ENCODE data around the gene STAT2. TPM values are rescaled to one million over a fixed set of nuclear protein-coding genes. Genes with fewer than 3 reads are reported as not detected.

STAT2 gene
- total and polyA plus RNA-seq, 9 donors, result 56.1 to 161 (median 90.2) TPM

DNA sequence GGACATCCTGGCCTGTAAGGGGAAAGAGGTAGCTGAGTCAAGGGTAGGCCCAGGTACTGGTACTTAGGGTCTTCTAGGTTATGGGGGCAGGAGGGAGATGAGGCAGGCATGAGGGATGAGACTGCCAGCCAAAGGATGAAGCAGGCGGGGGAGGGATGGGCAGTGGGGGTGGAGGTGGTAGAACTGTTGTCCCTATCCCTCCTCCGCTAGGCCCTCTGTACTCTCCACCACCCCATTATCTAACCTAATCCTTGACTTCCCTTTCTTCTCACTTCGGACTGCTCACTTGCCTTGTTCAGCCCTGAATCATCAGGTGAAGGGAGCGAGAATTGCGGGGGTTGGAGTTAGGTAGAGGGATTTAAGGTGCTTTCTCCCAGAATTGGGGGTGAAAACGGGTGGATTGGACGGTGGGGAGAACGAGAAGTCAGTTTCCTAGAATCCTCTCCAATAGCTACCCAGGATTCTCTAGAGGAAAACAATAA lies 26.7 kb downstream of the STAT2 start:
- TF ChIP-seq, protein P1, sequence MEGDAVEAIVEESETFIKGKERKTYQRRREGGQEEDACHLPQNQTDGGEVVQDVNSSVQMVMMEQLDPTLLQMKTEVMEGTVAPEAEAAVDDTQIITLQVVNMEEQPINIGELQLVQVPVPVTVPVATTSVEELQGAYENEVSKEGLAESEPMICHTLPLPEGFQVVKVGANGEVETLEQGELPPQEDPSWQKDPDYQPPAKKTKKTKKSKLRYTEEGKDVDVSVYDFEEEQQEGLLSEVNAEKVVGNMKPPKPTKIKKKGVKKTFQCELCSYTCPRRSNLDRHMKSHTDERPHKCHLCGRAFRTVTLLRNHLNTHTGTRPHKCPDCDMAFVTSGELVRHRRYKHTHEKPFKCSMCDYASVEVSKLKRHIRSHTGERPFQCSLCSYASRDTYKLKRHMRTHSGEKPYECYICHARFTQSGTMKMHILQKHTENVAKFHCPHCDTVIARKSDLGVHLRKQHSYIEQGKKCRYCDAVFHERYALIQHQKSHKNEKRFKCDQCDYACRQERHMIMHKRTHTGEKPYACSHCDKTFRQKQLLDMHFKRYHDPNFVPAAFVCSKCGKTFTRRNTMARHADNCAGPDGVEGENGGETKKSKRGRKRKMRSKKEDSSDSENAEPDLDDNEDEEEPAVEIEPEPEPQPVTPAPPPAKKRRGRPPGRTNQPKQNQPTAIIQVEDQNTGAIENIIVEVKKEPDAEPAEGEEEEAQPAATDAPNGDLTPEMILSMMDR (IDR thresholded peaks at IDR 0.05), result no peak
- Histone ChIP-seq H3K36me3 (no peaks in the 10 kb centered on the region), H3K9me3 (no peaks in the 10 kb centered on the region), H3K27ac (peak overlapping the region; percentile 91 to 93), H3K4me1 (ENCODE audit: insufficient read depth) (peaks cover 7% of the 10 kb centered on the region), H3K4me3 (peak overlapping the region; percentile 49), H3K27me3 (no peaks in the 10 kb centered on the region)
- intact Hi-C loops (cut with DNase I), result loop anchor here in 1 of 4 donors (10.0 kb wide), 1 partner anchor 132 kb away; the partner anchor contains the start of gene SPRYD4
- WGBS, 3 donors, result 14 to 23% (median 22%) methylated on average over 8 of the region's 8 CpGs
- peak in 4 of 5 donors; percentile 15 to 46 (median 39) for DNase-seq

DNA sequence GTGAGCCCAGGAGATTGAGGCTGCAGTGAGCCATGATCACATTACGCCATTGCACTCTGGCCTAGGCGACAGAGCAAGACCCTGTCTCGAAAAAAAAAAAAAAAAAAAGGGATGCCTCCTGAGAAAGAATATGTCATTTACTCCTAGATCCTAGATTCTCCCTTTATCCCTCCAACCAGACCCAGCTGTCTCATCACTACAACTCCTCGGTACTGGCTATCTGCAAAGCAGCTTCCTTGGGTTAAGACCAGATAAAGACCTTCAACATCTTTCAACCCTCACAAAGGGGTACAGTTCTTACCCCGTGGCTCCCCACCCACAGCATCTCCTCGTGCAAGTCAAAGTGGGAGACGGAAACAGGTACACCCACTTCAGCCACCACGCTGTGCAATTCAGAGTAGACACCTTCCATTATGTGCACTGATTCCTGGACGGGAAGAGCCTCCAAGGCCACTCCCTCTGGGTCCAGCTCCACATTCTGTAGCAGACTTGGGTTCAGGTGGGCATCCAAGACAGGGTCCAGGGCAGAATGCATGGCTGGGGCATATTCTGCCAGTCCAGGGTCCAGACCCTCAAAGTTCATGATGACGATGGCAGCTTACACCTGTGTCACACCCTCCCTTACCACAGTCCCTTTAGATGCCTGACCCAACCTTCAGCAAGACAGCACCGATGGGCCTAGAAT lies 27.3 kb downstream of the STAT2 start:
- Histone ChIP-seq H3K4me1 (ENCODE audit: insufficient read depth) (peaks cover 7% of the 10 kb centered on the region), H3K36me3 (no peaks in the 10 kb centered on the region), H3K4me3 (peak overlapping the region; percentile 49), H3K9me3 (no peaks in the 10 kb centered on the region), H3K27ac (peak overlapping the region; percentile 91 to 93), H3K27me3 (no peaks in the 10 kb centered on the region)
- 92 to 96% (median 93%) methylated on average over 11 of the region's 11 CpGs for WGBS, 3 donors
- peak in 1 of 5 donors; percentile 31 for DNase-seq
- TF ChIP-seq EP300 (IDR thresholded peaks at IDR 0.05) (no peak), POLR2A (IDR thresholded peaks at IDR 0.05) (no peak)
- TF ChIP-seq, protein P1 (IDR thresholded peaks at IDR 0.05), result no peak
- intact Hi-C loops (cut with DNase I), result loop anchor here in 1 of 4 donors (10.0 kb wide), 1 partner anchor 132 kb away; the partner anchor contains the start of gene SPRYD4

- TF ChIP-seq POLR2A (IDR thresholded peaks at IDR 0.05) (no peak), EP300 (IDR thresholded peaks at IDR 0.05) (no peak)
- TF ChIP-seq, protein P1 (IDR thresholded peaks at IDR 0.05), result no peak
- intact Hi-C loops (cut with DNase I), result loop anchor here in 1 of 4 donors (10.0 kb wide), 1 partner anchor 134 kb away; the partner anchor contains the start of gene SPRYD4
- no peak overlapping the region for H3K4me3 ChIP-seq
- WGBS, 3 donors, result 93 to 95% (median 94%) methylated on average over 7 of the region's 7 CpGs
- H3K36me3 ChIP-seq, result no peaks in the 10 kb centered on the region
- H3K9me3 ChIP-seq, result no peaks in the 10 kb centered on the region
- no peaks in the 10 kb centered on the region for H3K27me3 ChIP-seq
- peaks cover 7% of the 10 kb centered on the region for H3K4me1 ChIP-seq (ENCODE audit: insufficient read depth)
- H3K27ac ChIP-seq, result no peak overlapping the region
- no peak for DNase-seq
Measured at GRCh38 chr12:56330936-56331490, 28.9 kb downstream of the STAT2 start.

DNA sequence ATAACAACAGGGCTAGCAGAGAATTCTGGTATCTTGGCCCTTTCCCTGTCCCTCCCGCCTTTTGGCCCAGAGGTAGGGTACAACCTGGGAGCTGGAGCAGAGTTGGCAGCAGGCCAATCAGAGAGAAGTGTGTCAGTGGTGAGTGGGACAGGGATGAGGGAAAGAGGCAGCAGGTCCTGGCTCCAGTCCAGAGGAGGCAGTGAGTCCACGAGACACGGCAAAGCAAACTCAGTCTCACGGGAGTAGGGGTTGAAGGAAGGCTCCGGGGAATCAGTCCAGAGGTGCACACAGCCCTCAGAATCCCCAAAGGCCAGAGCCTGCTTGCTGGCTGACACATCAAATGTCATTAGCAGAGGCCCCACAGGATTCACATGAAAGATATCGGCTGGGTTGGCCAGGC lies 33.4 kb downstream of the STAT2 start:
- 74 to 86% (median 81%) methylated on average over 6 of the region's 6 CpGs for WGBS, 3 donors
- Histone ChIP-seq H3K27ac (no peak overlapping the region), H3K4me1 (ENCODE audit: insufficient read depth) (no peaks in the 10 kb centered on the region), H3K4me3 (no peak overlapping the region), H3K27me3 (no peaks in the 10 kb centered on the region), H3K36me3 (no peaks in the 10 kb centered on the region), H3K9me3 (no peaks in the 10 kb centered on the region)
- intact Hi-C loops (cut with DNase I), result no loop called here
- TF ChIP-seq EP300 (IDR thresholded peaks at IDR 0.05), result no peak
- TF ChIP-seq POLR2A (IDR thresholded peaks at IDR 0.05), result no peak
- TF ChIP-seq, protein P1 (IDR thresholded peaks at IDR 0.05), result no peak
- peak in 2 of 5 donors; percentile 40 to 49 for DNase-seq
